ENCODE results near the gene DDO.
"Not testable (repeated sequence)": the region's sequence is repeated elsewhere in the genome, so short reads cannot be mapped to it uniquely, and the experiment has no call there.

The DDO gene

DNA sequence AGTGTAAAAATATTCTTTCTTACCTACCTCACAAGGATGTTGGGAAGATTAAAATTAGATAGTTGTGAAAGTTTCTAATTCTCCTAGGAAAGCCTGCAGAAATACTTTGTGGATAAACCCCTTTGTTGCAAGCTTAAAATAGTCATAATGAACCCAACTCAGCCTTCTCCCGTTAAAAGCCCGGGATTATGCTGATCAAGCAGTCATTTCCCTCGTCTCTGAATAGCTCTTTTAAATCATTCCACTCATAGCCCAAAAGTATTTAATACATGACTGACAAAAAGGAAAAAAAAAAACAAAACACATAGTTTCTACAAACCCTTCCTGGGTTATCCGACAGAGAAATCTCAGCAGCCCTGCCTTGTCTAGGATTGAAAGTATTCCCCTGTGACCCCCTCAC lies 46.3 kb downstream of the DDO start:
- DNase-seq (ENCODE audit: low read depth in 2 of 3, low spot score in 1 of 3): no peak

DNA sequence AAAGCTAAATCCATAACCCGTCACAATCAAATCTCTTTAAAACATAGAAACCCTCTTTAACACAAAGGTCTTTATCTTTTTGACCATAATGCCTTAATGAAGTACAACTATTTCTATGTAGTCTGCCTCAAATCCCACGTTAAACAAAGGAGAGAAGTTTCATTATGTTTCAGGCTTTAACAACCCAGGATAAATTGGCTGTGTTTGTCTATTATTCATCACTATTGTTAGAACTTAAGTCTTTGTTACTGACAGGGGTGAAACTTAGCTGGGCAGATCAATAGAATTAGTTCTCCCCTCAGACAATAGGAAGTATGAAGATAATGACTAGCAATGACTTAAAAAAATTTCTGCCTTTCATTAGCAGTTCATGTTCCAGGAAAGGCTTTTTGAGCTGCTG lies 47.1 kb downstream of the DDO start:
- DNase-seq (ENCODE audit: low read depth in 2 of 3, low spot score in 1 of 3): no peak

DNA sequence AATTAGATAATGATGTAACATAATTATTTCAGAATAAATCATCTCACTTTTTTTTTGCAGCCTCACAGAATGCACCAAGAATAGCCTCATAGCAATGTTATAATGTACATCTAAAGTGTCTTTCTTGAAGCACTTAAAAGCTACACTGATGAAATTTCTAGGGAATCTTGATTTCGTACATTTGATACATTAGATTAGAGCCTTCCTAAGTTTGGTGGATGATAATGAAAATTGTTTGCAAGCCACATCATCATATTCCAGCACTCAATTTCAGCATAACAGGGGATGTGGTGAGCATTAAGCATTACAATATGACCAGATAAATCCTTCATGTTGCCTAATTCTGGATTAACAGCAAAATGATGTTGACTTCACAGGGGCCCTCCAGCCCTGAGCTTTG lies 47.5 kb downstream of the DDO start:
- no peak for DNase-seq (ENCODE audit: low read depth in 2 of 3, low spot score in 1 of 3)

DNA sequence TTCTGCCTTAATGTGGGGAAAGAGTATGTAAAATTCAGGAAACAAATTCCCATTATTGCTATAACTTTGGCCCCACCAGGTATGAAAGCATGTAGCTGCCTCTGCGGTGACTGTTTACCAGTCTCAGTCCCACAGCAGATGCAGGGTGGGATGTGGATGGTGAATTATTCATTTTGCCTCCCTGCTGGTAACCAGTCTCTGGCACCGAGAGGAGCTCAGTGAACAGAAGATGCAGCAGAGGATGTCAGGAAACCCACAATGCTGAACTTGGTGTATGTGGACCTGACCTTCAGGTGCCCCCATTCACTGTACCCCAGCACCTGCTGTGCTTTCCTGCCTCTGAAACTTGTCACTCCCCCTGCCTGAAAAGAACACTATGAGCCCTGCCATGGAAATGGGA lies 48.4 kb downstream of the DDO start:
- DNase-seq (ENCODE audit: low read depth in 2 of 3, low spot score in 1 of 3): no peak

DNA sequence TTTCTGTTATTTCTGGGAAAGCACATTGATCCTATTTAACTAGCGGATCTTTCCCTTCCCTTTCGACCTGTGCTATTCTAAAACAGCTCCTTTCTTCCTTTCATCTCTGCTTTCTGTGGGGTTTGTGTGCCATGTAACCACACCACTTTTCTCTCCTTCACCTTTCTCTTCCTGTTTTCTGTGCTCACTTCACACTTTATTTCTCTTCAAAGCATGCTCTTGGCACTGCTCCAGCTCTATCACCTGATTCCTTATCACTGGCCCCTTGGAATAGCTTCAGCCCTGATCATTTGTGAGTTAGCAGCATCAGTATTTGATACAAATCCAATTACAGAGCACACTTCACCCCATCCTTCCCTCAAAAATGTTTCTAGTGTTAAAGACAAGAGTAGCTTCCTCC lies 49.1 kb downstream of the DDO start:
- DNase-seq (ENCODE audit: low read depth in 2 of 3, low spot score in 1 of 3): no peak

DNA sequence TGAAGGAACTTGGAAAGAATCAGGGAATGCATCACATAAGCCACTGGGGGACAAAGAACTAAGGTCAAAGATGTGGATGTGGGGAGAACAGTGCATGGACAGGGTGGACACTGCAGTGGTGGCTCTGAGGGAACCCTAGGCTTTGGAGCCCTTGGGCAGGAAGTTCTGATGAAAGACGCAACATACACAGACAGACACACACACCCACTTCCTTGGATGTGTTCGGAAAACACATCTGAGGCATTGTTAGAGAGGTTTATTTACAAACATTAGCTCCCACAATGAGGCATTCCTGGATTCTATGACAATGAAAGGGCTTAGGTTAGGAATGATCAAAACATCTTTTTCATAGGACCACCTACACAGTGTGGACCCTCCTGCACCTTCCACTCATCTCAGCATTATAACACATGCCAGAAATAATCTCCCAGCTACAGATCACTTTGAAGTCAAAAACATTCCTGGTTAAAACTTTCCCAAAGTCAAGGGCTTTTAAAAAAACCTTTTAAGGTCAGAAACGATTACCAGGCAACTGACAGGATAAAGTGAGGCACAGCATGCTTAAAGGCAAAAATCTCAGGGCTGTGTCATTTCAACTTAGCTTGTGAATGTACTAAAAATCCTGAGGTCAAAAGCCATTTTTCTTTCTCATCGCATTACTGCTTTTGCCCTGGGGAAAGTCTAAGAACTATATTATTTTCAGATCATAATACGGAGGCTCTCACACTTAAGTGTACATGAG lies 50.8 kb downstream of the DDO start:
- no peak for DNase-seq (ENCODE audit: low read depth in 2 of 3, low spot score in 1 of 3)

DNA sequence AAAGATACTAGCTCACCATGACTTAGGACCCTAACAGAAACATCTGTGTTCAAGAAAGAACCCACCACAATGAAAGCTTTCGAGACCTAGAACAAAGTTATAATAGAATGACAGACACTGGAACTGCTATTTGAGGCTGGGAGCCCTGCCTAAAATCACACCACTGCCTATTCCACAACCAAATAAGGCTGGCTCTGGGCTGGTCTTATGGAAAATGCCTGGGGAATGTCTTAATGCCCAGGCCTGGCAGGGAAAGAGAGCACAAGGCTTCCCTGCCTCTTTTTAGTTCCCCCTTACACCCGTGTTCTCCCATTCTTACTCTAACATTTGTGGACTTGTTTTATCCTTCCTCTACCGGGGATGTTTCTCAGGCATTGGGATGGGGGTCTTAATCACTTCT lies 51.6 kb downstream of the DDO start:
- DNase-seq (ENCODE audit: low read depth in 2 of 3, low spot score in 1 of 3): no peak

DNA sequence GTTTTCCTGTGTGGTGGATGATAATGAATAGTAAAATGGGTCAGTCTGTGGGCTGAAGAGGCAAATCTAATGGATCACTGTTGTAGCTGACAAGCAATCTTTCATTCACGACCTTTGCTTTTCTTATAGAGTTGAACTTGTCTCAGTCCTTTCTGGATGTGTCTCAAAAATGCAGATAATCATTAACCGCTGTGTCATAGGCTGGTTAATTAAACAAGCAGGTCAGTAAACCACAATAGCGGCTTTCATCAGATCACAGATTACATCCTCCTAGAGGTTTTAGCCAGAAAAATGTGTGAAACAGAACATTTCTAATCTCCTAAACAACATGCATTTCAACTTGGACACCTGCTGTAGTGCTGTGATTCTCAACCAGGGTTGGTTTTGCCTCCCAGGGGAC lies 54.7 kb downstream of the DDO start:
- DNase-seq (ENCODE audit: low read depth in 2 of 3, low spot score in 1 of 3): no peak

DNA sequence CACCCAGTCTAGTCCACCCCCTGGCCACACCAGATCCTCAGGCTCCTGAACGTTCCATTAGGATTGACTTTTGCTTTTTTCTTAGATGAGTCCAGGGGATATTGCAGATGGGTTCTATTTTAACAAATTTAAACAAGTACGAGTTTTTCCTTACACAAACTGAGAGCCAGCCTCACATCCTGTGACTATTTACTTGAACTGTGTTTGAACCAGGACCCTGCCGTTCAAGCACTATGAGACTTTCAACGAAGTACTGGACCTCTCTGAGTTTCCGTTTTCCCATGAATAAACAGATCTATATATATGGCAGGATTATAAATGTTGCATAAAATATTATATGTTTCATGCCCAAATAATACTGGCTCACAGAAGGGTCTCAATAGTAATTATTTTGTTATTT lies 55.8 kb downstream of the DDO start:
- no peak for DNase-seq (ENCODE audit: low read depth in 2 of 3, low spot score in 1 of 3)

DNA sequence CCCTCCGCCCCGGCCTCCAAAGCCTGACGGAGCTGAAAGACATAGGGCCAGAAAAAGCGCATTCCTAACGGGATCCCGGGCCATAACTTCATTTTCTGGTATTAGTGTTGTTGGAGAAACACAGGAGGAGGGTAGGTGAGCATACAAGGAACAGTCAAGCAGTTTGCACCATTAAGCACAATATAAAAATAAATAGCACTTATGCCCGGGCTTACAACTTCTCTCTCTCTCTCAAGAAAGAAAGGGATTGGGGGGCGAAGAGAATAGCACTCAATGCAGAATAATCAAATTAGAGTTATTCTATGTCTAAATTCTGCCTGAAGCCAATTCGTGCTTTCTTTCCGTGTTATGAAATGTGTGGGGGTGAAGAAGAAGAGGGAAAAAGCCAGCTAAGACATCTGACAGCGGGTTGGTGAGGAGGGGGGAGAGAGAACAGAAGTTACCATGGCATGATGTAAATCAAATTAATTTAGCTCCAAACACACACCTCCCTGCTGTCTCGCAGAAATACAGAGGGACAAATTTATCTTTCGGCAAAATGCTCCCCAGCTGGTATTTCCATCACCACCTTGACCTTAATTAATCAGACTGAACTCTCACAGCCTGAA lies 56.7 kb downstream of the DDO start:
- no peak for DNase-seq (ENCODE audit: low read depth in 2 of 3, low spot score in 1 of 3)

DNA sequence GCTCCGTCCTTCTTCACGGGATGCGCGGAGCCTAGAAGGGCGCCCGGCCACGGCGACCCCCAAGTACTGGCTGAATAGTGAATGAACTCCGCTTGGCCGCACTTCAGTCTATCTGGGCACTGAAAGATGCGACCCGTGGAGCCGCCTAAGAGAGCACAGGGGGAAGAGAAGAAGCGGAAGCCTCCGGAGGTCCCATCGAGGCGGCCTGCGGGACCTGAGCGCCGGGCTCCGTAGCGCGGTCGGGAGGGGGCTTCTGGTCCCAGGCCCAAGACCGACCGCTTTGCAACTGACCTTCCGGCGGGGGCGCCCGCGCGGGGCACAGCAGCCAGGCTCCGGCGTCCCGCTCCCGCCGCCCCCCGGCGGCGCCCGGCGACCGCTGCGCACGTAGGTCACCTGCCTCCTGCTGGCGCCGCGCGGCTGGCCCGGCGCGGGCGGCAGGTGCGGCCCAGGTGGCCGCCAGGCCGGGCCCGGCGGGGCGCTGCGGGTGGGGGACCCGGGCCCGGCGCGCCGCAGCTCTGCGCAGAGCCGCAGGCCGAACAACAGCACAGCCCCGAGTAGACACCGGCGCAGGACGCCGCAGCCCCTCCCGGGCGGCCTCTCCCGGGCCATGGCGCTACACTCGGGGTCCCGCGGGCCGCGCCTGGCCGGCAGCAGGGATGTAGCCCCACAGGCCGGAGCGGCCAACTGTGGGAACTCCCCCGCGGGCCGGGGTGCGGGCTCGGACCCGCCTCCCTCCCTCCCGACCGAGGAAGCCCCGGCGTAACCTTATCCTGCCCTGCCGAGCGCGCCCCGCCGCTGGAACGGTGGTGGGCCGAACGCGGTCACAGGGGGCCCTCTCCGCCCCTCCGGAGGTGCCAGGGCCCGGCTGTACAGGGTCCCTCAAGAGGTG lies 57.5 kb downstream of the DDO start, which contains the start of gene METTL24:
METTL24 (minus strand) TSS at position 686 of the 889 bp plus-strand sequence; CDS start at position 609, 77 bp downstream.
- DNase-seq (ENCODE audit: low read depth in 2 of 3, low spot score in 1 of 3): no peak

DNA sequence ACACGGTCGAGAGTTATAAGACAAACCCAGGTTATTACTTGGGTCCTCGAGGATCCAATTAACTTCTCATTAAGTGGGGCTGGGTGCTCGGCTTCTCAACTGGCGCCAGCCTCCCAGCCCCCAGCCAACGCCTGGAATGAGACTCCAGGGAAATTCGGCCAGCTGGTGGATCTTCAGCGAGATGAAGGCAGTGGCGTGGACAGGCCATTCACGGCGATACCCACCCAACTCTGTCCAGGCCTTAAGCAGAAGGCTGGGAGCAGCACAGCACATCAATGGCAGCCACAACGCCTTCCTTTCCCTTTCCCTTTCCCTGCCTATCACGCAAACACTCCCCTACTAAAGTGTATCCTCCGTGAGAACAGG lies 58.1 kb downstream of the DDO start:
- no peak for DNase-seq (ENCODE audit: low read depth in 2 of 3, low spot score in 1 of 3)

DNA sequence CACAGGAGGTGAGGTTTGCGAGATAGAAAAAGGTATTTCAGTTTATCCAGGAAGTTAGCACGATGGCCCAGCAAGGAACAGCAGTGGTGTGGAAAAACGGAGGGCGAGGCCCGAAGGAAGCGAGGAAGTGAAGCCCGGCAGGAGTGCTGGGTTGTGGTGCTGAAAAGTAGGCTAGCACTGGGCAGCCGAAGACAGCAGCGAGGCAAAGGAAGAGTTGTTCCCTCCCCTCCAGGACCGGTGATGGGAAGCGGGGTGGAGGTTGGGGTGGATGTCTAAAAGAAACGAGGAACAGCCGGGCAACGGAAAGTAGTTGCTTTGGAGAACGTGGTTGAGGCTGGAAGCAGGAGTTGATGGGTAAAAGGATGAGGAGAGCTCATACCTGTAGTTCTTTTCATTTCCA lies 58.6 kb downstream of the DDO start:
- no peak for DNase-seq (ENCODE audit: low read depth in 2 of 3, low spot score in 1 of 3)

DNA sequence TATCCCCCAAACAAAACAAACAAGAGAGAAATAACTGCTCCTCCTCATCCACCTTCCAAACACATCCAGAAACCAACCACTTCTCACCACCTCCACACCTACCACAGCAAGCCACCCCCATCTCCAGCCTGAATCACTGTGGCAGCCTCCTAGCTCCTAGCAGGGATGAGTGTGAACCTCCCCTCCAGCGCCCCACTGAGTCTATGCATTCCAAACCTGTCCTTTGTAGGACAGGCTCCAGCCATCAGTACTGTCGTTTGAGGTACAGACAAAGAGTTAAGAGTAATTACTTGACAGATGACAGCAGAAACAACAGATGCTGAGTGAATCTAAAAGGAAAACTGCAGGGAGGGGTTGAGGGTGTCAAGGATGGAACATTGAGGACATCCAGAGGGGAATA lies 59.6 kb downstream of the DDO start:
- no peak for DNase-seq (ENCODE audit: low read depth in 2 of 3, low spot score in 1 of 3)

DNA sequence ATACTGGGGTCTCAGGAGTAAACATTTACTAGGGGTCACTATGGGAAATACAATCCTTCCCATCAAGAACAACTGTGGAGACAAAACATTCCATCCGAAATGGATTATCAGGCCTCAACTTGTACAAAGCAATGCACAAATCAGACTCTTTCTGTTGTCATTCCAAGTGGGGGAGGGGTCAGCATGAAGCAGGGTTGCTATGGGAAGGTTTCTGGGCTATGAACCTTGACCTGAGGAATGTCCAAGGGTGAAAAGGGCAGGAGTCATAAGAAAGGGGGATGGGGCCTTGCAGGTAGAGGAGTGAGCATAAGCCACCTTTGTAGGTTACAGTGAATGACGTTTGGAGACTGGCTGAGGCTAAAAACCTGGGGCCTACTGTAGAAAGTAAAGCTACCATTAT lies 60.4 kb downstream of the DDO start:
- no peak for DNase-seq (ENCODE audit: low read depth in 2 of 3, low spot score in 1 of 3)

DNA sequence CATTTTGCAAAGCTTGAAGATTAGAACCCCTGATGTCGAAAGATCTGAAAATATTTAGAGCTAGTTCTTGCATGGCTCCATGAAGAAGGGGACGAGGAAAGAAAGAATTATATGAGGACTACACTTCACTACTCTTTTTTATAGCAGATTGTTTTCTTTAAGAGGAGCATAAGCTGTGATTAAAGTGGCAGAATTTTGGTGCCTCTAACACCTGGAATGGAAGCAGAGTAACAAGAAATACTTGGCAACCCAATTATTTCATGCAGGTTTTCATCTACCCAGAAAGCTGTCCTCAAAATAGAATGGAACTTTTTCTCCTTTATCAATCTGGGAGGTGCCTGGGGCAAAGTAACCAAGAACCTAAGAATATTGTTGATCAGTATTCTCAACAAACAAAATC lies 61.2 kb downstream of the DDO start:
- no peak for DNase-seq (ENCODE audit: low read depth in 2 of 3, low spot score in 1 of 3)

DNA sequence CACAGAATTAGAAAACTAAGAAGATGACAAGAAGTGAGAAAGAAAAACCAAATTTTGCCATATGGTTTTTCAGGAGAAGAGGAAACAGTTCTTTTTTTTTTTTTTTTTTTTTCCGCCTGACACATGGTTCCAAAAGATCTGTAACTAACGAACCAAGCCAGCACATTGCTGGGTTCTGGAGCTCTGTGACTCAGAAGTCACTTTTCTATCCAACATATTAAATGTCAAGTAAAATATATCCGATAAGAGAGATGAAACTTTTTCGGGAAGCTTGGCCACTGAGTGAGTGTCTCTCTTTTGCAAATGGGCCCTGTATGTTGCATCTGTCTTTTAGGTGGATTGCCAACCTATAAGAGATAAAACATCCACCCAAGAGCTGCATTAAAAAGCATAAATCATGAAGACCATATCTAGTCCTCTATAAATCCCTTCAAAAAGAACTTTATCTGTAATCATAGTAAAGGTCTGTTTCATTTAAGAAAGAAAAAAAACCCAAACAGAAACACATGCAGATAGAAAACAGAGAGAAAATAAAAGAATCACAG lies 61.8 kb downstream of the DDO start:
- DNase-seq (ENCODE audit: low read depth in 2 of 3, low spot score in 1 of 3): no peak

DNA sequence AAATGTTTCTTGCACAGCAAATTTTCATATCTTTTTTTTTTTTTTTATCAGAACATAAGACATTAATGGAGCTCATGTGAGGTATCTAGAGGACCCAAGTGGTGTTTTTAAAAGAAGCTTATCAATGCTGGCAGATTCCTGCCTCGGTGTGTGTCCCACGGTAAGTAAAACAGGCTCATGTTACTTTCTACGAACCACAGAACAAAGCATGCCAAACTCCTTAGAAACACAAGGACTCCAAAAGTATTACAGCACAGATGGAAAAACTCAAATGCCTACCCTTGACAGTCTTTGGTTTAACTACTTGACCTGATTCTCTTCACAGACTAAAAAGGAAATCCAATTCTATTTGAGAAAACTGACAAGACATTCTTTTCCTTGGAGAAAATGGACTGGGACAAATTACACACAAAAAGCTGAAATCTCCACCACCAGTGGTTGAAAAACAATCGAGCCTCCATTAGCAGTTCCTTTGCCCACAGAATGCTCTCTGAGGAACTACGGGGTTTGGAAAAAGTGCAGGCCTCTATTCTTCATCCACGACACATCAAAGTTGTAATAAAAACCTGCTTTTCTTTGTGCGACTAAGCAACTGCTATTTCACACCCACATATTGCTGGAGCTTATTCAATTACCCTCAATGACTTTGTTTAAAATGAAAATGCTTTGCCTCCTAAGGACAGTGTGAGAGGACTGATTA lies 62.7 kb downstream of the DDO start:
- DNase-seq (ENCODE audit: low read depth in 2 of 3, low spot score in 1 of 3): no peak

DNA sequence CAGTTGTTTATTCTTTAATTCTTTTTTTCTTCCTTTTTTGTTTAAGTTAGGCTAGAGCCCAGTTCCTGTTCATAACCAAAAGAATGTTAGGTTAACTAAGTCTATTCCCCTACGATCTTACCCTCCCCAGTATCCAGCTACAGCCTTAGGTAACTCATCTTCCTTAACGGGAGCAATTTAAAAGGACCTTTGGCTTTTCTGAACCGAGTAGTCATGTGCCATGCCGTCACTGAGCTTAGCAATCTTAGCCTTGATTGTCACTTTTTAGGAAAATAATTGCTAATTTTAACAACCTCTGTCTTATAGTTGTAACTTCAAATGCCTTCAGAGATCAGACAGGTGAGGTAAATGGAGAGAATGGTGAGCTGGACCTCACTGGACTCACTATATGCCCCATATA lies 63.4 kb downstream of the DDO start:
- DNase-seq (ENCODE audit: low read depth in 2 of 3, low spot score in 1 of 3): no peak

DNA sequence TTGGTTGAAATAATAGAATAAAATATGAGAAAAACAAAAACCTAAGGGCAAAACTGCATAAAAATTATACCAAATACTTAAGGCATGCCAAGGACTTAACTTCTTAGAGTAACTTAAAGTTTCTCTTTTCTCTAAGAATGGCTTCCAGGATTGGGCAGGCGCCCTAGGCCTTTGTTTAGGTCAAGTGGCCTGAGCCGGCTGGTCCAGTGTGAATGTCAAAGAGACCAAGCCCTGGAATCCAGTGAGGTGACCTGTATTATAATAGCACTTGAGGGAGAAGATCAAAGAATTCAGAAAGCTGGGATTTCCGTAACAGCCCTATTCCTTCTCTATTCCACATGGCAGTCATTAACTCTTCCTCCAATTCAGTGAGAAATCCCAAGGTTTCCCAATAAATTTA lies 63.8 kb downstream of the DDO start:
- DNase-seq (ENCODE audit: low read depth in 2 of 3, low spot score in 1 of 3): no peak

DNA sequence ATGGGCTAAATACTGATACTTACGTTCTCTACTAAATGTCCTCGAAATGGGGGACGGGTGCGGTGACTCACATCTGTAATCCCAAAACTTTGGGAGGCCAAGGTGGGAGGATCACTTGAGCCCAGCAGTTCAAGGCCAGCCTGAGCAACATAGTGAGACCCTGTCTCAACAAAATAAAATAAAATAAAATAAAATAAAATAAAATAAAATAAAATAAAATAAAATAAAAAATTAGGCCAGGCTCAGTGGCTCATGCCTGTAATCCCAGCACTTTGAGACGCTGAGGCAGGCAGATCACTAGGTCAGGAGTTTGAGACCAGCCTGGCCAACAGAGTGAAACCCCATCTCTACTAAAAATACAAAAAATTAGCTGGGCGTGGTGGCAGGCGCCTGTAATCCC lies 64.8 kb downstream of the DDO start:
- not testable (repeated sequence) for DNase-seq (ENCODE audit: low read depth in 2 of 3, low spot score in 1 of 3)

Data from stimulated activated CD4-positive, alpha-beta T cell treated with anti-CD3 and anti-CD28 coated beads, Interleukin-12 subunit alpha, Interleukin-12 subunit beta, amount 100 ng/mL, for 48 hours (primary cell).